GM12872 (cell line): ENCODE results near the gene FCER2.

Experiments used
- TF ChIP-seq, protein P1 (sequence below): IDR thresholded peaks from 3 replicates; pipeline ENCODE4 v1.5.1; 2011; ENCODE audit warnings: low read depth, mild to moderate bottlenecking, low read length, moderate library complexity; ENCODE audit not compliant: insufficient read depth

The FCER2 gene

DNA sequence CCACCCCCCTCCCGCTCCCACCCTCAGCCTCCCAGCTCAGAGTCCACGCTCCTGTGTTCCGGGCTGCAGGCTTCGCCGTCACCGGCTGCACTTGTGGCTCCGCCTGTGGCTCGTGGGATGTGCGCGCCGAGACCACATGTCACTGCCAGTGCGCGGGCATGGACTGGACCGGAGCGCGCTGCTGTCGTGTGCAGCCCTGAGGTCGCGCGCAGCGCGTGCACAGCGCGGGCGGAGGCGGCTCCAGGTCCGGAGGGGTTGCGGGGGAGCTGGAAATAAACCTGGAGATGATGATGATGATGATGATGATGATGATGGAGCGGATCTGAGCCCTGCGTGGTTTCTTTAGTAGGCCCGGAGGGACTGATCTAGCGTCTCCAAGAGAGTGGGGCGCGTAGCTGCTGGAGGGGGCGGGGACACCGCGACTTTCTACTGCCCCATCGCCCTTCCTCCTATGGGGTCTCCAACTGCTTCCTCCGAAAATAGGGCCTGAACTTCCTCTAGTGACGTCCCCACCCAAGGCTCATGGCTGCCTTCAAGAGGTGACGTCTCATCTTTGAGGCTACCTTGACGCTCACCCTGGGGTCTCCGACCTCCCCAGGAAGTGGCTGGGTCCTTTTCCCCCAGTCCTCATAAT is 31.7 kb downstream of the FCER2 start:
- TF ChIP-seq, protein P1, sequence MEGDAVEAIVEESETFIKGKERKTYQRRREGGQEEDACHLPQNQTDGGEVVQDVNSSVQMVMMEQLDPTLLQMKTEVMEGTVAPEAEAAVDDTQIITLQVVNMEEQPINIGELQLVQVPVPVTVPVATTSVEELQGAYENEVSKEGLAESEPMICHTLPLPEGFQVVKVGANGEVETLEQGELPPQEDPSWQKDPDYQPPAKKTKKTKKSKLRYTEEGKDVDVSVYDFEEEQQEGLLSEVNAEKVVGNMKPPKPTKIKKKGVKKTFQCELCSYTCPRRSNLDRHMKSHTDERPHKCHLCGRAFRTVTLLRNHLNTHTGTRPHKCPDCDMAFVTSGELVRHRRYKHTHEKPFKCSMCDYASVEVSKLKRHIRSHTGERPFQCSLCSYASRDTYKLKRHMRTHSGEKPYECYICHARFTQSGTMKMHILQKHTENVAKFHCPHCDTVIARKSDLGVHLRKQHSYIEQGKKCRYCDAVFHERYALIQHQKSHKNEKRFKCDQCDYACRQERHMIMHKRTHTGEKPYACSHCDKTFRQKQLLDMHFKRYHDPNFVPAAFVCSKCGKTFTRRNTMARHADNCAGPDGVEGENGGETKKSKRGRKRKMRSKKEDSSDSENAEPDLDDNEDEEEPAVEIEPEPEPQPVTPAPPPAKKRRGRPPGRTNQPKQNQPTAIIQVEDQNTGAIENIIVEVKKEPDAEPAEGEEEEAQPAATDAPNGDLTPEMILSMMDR: no peak

DNA sequence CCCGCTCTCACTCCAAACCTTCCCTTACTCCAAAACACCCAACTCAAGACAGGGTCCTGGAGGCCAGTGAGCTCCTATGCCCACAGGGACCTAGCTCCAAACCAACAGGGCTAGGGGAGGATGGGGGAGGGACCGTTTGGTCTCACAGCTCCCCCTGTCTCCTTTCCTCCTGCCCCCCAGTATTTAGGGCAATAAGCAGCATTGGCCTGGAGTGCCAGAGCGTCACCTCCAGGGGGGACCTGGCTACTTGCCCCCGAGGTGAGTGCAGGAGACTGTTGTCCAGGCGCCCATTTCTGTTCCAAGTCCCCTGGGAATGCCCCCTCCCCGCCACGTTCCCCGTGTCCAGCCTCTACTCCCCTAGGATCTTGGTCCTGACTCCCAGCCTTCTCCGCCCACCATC is 32.3 kb downstream of the FCER2 start:
- TF ChIP-seq, protein P1: no peak

DNA sequence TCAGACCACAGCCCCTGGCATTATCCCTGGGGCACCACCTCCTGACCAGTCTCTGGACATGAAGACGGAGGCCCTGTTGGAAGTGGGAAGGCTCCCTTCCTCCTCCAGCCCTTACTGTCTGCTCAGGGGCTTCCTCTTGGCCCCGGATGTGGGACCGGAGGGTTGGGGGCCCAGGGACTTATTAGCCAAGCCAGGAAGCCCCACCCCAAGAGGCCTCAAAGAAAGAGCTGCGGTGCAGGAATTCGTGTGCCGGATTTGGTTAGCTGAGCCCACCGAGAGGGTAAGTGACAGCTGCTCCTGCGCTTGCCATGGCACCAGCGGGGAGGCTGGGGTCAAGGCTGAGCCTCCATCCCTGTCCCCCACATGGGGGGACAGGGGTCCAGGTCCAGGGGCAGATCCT is 33.1 kb downstream of the FCER2 start, which contains the start of gene RETN:
TSS of gene RETN (plus strand) at position 208 of the 400 bp plus-strand sequence. CDS start 278 bp downstream, outside the sequence.
- TF ChIP-seq, protein P1: no peak

DNA sequence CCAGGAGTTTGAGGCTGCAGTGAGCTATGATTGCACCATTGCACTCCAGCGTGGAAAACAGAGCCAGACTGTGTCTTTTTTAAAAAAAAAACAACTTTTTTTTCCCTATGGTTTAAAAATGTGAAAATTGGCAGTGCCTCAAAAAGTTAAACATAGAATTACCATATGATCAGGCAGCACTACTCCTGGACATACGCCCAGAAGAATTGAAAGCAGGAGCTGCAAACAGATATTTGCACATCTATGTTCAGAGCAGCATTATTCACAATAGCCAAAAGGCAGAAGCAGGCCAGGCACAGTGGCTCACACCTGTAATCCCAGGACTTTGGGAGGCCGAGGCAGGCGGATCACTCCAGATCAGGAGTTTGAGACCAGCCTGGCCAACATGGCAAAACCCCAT is 36.9 kb downstream of the FCER2 start:
- TF ChIP-seq, protein P1: no peak

DNA sequence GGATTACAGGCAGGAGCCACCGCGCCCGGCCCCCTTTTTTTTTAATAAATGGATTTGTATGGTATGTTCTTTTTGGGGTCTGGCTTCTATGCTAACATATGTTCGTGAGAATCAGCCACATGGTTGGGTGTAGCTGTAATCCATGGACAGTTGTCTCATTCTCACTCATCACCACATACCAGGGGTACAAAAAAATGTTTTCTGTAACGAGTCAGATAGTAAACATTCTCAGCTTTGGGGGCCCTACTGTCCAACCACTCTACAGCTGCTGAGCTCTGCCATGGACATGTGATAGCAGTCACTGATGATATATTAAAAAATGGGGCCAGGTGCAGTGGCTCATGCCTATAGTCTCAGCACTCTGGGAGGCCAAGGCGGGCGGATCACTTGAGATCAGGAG is 38.2 kb downstream of the FCER2 start:
- TF ChIP-seq, protein P1: no peak

DNA sequence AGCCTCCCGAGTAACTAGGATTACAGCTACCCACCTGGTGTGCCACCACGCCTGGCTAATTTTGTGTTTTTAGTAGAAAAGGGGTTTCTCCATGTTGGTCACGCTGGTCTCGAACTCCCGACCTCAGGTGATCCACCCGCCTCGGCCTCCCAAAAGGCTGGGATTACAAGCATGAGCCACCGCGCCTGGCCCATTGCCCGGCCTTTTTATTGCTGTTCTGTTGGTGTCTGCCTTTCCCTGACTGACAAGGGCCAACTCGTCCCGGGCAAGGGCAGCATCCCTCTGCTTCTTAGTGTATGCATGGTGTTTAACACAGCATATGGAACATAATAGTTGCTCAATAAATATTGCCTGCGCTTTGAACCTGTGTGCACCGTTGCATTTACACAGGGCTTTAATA is 39.3 kb downstream of the FCER2 start:
- TF ChIP-seq, protein P1: no peak

DNA sequence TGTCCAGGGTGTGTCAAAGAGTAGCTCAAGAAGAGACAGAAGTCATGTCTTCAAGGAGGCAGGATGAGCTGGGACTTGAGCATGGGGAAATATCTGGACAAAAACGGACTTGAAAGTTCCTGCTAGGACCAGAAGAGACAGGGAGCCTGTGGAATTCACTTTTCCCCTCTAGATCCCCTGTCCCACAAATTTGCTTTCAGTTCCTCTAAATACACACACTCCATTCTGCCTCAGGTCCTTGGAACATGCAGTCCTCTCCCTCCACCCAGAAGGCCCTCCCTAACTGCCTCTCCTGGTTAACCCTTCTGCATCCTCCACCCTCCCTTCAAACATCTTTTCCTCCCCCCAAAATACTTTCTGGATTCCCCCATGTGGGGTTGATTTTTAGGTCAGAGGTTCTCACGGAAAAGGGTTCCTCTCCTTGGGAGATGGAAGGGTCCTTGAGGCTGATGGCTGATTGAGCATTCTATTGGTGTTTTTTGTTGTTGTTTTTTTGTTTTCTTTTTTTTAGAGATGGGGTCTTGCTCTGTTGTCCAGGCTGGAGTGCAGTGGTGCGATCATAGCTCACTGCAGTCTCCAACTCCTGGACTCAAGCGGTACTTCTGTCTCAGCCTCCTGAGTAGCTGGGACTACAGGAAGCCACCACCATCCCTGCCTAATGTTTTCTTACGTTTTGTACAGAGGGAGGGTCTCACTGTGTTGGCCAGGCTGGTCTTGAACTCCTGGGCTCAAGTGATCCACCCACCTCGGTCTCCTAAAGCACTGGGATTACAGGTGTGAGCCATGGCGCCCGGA is 40.0 kb downstream of the FCER2 start:
- TF ChIP-seq, protein P1: no peak
